Endodermal cell (in vitro differentiated cells): Measurements from ENCODE around the gene FBXL5. TPM values are rescaled to one million over a fixed set of nuclear protein-coding genes. Genes with fewer than 3 reads are reported as not detected.

Experiments used
- DNase-seq: peaks from one replicate; pipeline ENCODE4 v3.0.0-alpha.2; 2017
- H3K27ac ChIP-seq: 2 replicates; pipeline ENCODE4 v1.5.1; 2013; ENCODE audit warnings: mild to moderate bottlenecking, low read depth, low read length, moderate library complexity
- H3K27me3 ChIP-seq: 2 replicates; pipeline ENCODE4 v1.6.1; 2013; ENCODE audit warnings: mild to moderate bottlenecking, low read length, moderate library complexity; ENCODE audit not compliant: insufficient read depth, control insufficient read depth, poor library complexity, severe bottlenecking
- H3K36me3 ChIP-seq: 2 replicates; pipeline ENCODE4 v1.7.0; 2013; ENCODE audit warnings: mild to moderate bottlenecking, low read length, moderate library complexity; ENCODE audit not compliant: control insufficient read depth, insufficient read depth
- H3K4me1 ChIP-seq: one replicate; pipeline ENCODE4 v1.7.0; 2013; ENCODE audit warnings: low read length; ENCODE audit not compliant: control insufficient read depth, insufficient read depth
- H3K4me3 ChIP-seq: 2 replicates; pipeline ENCODE4 v1.5.1; 2013; ENCODE audit warnings: mild to moderate bottlenecking, low read length, moderate library complexity
- H3K9ac ChIP-seq: 2 replicates; pipeline ENCODE4 v1.6.1; 2013; ENCODE audit warnings: mild to moderate bottlenecking, low read length, moderate library complexity; ENCODE audit not compliant: poor library complexity, severe bottlenecking; ENCODE audit errors: extremely low read depth
- H3K9me3 ChIP-seq: 2 replicates; pipeline ENCODE4 v1.6.1; 2013; ENCODE audit warnings: mild to moderate bottlenecking, low read length, moderate library complexity; ENCODE audit not compliant: control insufficient read depth
- H3K27ac Mint-ChIP-seq: 2 replicates; pipeline ENCODE4 v1.8.0; 2020; ENCODE audit warnings: mixed read lengths
- H3K27me3 Mint-ChIP-seq: 2 replicates; pipeline ENCODE4 v1.8.0; 2021; ENCODE audit warnings: mild to moderate bottlenecking, mixed read lengths; ENCODE audit not compliant: insufficient read depth
- H3K36me3 Mint-ChIP-seq: 2 replicates; pipeline ENCODE4 v1.8.0; 2020; ENCODE audit warnings: low read depth, mixed read lengths
- H3K4me1 Mint-ChIP-seq: 2 replicates; pipeline ENCODE4 v1.8.0; 2020; ENCODE audit warnings: mixed read lengths
- H3K4me3 Mint-ChIP-seq: 2 replicates; pipeline ENCODE4 v1.8.0; 2020; ENCODE audit warnings: mild to moderate bottlenecking, moderate library complexity, mixed read lengths
- H3K9me3 Mint-ChIP-seq: 2 replicates; pipeline ENCODE4 v1.8.0; 2020; ENCODE audit warnings: mild to moderate bottlenecking, mixed read lengths
- WGBS, 2 experiments: methylation state at CpG; one replicate each; pipeline versions ENCODE4 v1.1.5 to v1.1.7; 2013; ENCODE audit warnings: missing lambda C conversion rate in 2 of 2, mixed read lengths in 1 of 2; ENCODE audit not compliant: insufficient coverage in 1 of 2, insufficient read length in 1 of 2; 5-methylcytosine and 5-hydroxymethylcytosine counted together
- total RNA-seq, 2 donors: library from RNA; stranded (reverse); fragmentation: NEBNext Ultra II Directional in 1 of 2; extraction: Animal tissue kit (Norgen Biotek cat#: 25700) in 1 of 2; gene quantifications; 2 replicates in 1 of 2; 3 replicates in 1 of 2; pipeline ENCODE4 v1.2.1, GENCODE V29; 2021
- TF ChIP-seq, protein P1 (sequence below): fragments of 200-600 bp; sonication (generic); conservative IDR thresholded peaks from 2 replicates; pipeline ENCODE4 v1.5.0; 2021; ENCODE audit warnings: antibody characterized with exemption, mild to moderate bottlenecking

The FBXL5 gene
- total RNA-seq, 2 donors from 2014 or later, result 60.3 to 88.4 TPM

DNA sequence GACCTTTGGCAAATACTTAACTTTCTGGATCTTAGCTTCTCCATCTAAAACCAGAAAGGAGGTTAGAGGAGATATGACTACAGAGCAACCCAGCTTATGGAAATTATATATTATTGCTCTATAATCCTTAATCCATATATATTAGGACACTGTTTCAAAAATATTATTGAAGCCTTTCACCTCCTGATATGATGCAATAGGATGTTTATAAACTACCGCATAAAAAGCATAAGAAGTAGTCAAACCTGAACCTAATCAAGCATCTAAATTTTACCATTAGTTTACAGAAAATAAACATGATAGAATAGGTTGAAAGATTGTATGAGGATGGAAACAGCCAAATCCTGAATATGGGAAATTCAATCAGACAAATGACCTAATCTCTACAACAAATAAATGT, 20.9 kb upstream of the FBXL5 start:
- H3K27me3 ChIP-seq, result no peaks in the 10 kb centered on the region
- no peak overlapping the region for H3K4me3 ChIP-seq
- no peak overlapping the region for H3K9ac ChIP-seq
- DNase-seq, result no peak
- Mint-ChIP-seq H3K4me1 (peaks cover 16% of the 10 kb centered on the region), H3K27me3 (no peaks in the 10 kb centered on the region), H3K9me3 (no peaks in the 10 kb centered on the region), H3K4me3 (no peak overlapping the region), H3K27ac (no peak overlapping the region), H3K36me3 (peaks cover 14% of the 10 kb centered on the region)
- no peaks in the 10 kb centered on the region for H3K9me3 ChIP-seq
- WGBS, 2 experiments, result 100% methylated on average over 1 of the region's 1 CpG; no CpG with 5 or more reads in 1 of the 2 experiments
- TF ChIP-seq, protein P1, sequence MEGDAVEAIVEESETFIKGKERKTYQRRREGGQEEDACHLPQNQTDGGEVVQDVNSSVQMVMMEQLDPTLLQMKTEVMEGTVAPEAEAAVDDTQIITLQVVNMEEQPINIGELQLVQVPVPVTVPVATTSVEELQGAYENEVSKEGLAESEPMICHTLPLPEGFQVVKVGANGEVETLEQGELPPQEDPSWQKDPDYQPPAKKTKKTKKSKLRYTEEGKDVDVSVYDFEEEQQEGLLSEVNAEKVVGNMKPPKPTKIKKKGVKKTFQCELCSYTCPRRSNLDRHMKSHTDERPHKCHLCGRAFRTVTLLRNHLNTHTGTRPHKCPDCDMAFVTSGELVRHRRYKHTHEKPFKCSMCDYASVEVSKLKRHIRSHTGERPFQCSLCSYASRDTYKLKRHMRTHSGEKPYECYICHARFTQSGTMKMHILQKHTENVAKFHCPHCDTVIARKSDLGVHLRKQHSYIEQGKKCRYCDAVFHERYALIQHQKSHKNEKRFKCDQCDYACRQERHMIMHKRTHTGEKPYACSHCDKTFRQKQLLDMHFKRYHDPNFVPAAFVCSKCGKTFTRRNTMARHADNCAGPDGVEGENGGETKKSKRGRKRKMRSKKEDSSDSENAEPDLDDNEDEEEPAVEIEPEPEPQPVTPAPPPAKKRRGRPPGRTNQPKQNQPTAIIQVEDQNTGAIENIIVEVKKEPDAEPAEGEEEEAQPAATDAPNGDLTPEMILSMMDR, result no peak
- H3K27ac ChIP-seq, result no peak overlapping the region
- H3K36me3 ChIP-seq, result peaks cover 27% of the 10 kb centered on the region
- no peaks in the 10 kb centered on the region for H3K4me1 ChIP-seq

DNA sequence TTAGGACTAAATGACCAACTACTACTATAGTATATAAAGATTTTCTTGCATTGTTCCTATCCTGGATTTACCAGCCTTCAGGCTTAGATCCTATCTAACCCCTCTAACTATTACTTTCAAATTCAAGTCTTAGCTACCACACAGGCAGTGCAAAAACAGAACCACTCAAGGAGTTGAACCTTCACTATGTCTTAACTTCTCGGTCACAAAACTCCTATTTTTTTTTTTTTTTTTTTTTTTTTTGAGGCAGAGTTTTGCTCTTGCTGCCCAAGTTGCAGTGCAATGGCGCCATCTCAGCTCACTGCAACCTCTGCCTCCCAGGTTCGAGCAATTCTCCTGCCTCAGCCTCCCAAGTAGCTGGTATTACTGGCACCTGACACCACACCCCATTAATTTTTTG, 20.2 kb upstream of the FBXL5 start:
- Histone ChIP-seq H3K27ac (no peak overlapping the region), H3K4me1 (no peaks in the 10 kb centered on the region), H3K36me3 (peaks cover 27% of the 10 kb centered on the region), H3K27me3 (no peaks in the 10 kb centered on the region), H3K9ac (no peak overlapping the region), H3K9me3 (no peaks in the 10 kb centered on the region), H3K4me3 (no peak overlapping the region)
- Mint-ChIP-seq H3K4me1 (peaks cover 16% of the 10 kb centered on the region), H3K27ac (no peak overlapping the region), H3K36me3 (peaks cover 16% of the 10 kb centered on the region), H3K27me3 (no peaks in the 10 kb centered on the region), H3K9me3 (no peaks in the 10 kb centered on the region), H3K4me3 (no peak overlapping the region)
- TF ChIP-seq, protein P1, result peak; percentile 18
- DNase-seq, result no peak
- WGBS, 2 experiments, result 86 to 94% methylated on average over 1 to 3 of the region's 3 CpGs

DNA sequence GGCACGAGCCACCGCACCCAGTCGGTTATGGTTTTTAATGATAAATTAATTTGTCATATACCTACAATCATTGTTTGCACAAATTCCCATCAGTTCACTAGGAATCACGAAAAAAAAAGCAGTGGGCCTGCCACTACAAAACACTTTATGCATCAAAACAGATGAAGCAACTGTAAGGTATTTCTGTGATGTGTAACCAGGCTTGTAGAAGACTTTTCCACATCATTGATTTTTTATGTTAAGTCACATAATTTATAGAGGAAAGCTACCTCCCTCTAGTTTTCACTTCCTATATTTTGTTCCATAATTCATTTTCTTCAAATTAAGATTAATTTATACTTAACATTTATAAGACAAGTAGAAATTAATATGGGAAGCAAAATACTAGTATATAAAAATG, 19.8 kb upstream of the FBXL5 start:
- Histone ChIP-seq H3K4me1 (no peaks in the 10 kb centered on the region), H3K9ac (no peak overlapping the region), H3K27ac (no peak overlapping the region), H3K9me3 (no peaks in the 10 kb centered on the region), H3K27me3 (no peaks in the 10 kb centered on the region), H3K4me3 (no peak overlapping the region), H3K36me3 (peaks cover 27% of the 10 kb centered on the region)
- peaks cover 17% of the 10 kb centered on the region for H3K36me3 Mint-ChIP-seq
- peaks cover 14% of the 10 kb centered on the region for H3K4me1 Mint-ChIP-seq
- DNase-seq, result no peak
- H3K27ac Mint-ChIP-seq, result peak overlapping the region; percentile 61
- H3K4me3 Mint-ChIP-seq, result no peak overlapping the region
- 100% methylated on average over 1 of the region's 4 CpGs; no CpG with 5 or more reads in 1 of the 2 experiments for WGBS, 2 experiments
- no peaks in the 10 kb centered on the region for H3K9me3 Mint-ChIP-seq
- TF ChIP-seq, protein P1, result no peak
- no peaks in the 10 kb centered on the region for H3K27me3 Mint-ChIP-seq
